Raji (cell line): ENCODE measurements around the gene PPFIA1.

Experiments
- POLR2A ChIP-seq: IDR thresholded peaks from 2 replicates; pipeline ENCODE4 v1.6.1; 2011; ENCODE audit warnings: low read depth, low read length, control low read depth; ENCODE audit not compliant: insufficient read depth

The PPFIA1 gene

GRCh38 chr11:70416881-70417280 lies 146.4 kb downstream of the PPFIA1 start:
- TF ChIP-seq POLR2A: no peak

- no peak for TF ChIP-seq POLR2A
Observed at GRCh38 chr11:70418130-70418529, 147.6 kb downstream of the PPFIA1 start.

- TF ChIP-seq POLR2A: no peak
Observed at GRCh38 chr11:70419307-70420007, 149.0 kb downstream of the PPFIA1 start.

GRCh38 chr11:70420008-70420464 lies 149.5 kb downstream of the PPFIA1 start:
- TF ChIP-seq POLR2A: no peak

- TF ChIP-seq POLR2A: no peak
Observed at GRCh38 chr11:70420496-70420895, 150.0 kb downstream of the PPFIA1 start.

GRCh38 chr11:70421123-70421522 lies 150.6 kb downstream of the PPFIA1 start:
- TF ChIP-seq POLR2A: no peak

- no peak for TF ChIP-seq POLR2A
Observed at GRCh38 chr11:70422692-70423522, 152.4 kb downstream of the PPFIA1 start.

GRCh38 chr11:70423523-70424505 lies 153.3 kb downstream of the PPFIA1 start:
- TF ChIP-seq POLR2A: no peak

- TF ChIP-seq POLR2A: no peak
Observed at GRCh38 chr11:70424765-70425344, 154.4 kb downstream of the PPFIA1 start.

- TF ChIP-seq POLR2A: no peak
Observed at GRCh38 chr11:70427436-70427835, 156.9 kb downstream of the PPFIA1 start.

GRCh38 chr11:70428701-70429427 lies 158.4 kb downstream of the PPFIA1 start:
- no peak for TF ChIP-seq POLR2A

GRCh38 chr11:70429428-70429705 lies 158.9 kb downstream of the PPFIA1 start:
- TF ChIP-seq POLR2A: no peak

- TF ChIP-seq POLR2A: no peak
Observed at GRCh38 chr11:70429724-70430521, 159.4 kb downstream of the PPFIA1 start.

GRCh38 chr11:70430671-70431574 lies 160.4 kb downstream of the PPFIA1 start:
- no peak for TF ChIP-seq POLR2A
